Measurements from ENCODE around the gene TIMM17A. TPM values are rescaled to one million over a fixed set of nuclear protein-coding genes. Genes with fewer than 3 reads are reported as not detected.
"Not testable (repeated sequence)": the region's sequence is repeated elsewhere in the genome, so short reads cannot be mapped to it uniquely, and the experiment has no call there.

Gene TIMM17A
- total RNA-seq, 1 donor from 2014 or later: 25.1 TPM

DNA sequence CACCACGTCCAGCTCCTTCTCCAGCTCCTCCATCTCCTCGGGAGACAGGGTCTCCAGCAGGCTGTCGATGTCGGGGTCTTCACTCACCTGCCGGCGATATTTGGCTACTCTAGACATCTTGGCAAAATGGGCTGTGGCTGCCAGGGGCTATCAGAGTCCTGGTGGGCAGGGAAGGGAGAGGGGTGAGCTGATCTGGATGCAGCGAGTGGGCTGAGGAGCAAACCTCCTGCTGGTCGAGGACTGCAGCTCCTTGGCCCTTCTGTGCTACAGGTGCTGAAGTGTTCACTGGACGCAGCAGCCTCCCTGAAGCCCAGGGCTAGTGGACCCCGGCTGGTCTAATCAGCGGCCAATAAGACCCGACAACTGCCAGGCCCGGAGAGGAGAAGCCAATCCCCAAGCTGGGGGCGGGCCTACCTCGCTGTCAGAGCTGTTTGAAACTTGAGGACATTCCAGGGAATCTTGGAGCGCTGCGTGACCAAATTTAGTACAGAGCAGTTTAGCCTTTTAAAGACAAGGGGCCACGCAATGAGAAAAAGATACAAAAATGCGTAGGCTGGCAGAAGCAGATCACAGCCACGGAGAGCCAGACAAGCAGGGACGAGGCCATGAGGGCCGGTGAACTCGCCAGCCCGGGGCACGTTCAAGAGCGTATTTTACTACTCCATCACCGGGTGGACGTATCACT, 8.9 kb upstream of the TIMM17A start, which contains the start of gene LMOD1:
Gene LMOD1, minus strand, starts transcription at position 325 of the 685 bp plus-strand sequence. Its CDS starts 208 bp downstream, at position 117.
- peak within 1 kb of the TSS; percentile 94 to 96 (median 96) for H3K9ac ChIP-seq (ENCODE audit: low read depth in 1 of 3, low read length in 3 of 3)
- H3K9me3 ChIP-seq (ENCODE audit: control insufficient read depth in 3 of 3, low read length in 3 of 3): no peaks in the 10 kb centered on the region
- H3K36me3 ChIP-seq (ENCODE audit: control insufficient read depth in 3 of 3, insufficient read depth in 3 of 3, low read length in 3 of 3): peaks cover 0 to 4% (median 3%) of the 10 kb centered on the region in 3 donors
- H3K27me3 ChIP-seq (ENCODE audit: control insufficient read depth in 3 of 3, insufficient read depth in 3 of 3, low read length in 3 of 3): no peaks in the 10 kb centered on the region
- peaks cover 30 to 58% (median 36%) of the 10 kb centered on the region in 3 donors for H3K4me1 ChIP-seq (ENCODE audit: control insufficient read depth in 3 of 3, insufficient read depth in 3 of 3, low read length in 3 of 3)
- peak within 1 kb of the TSS; percentile 79 for H3K27ac ChIP-seq (ENCODE audit: low read depth, low read length)
- peak within 1 kb of the TSS; percentile 93 to 98 (median 97) for H3K4me3 ChIP-seq (ENCODE audit: low read length in 3 of 3)

DNA sequence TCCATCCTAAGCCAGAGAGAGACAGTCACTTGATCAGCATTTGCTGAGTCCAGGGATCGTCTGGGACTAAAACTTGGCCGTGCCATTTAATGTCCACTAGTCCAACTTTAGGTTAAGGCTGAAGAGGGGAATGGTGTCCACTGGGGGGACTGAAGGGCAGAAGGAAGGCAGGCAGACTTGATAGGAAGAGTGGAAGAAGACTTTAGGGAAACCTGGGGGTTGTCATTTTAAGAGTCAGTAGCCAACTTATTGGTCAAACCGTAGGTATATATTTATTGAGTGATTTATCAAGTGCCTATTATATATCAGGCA, 7.7 kb upstream of the TIMM17A start:
- H3K4me1 ChIP-seq (ENCODE audit: control insufficient read depth in 3 of 3, insufficient read depth in 3 of 3, low read length in 3 of 3): peaks cover 19 to 46% (median 27%) of the 10 kb centered on the region in 3 donors
- peaks cover 0 to 4% (median 3%) of the 10 kb centered on the region in 3 donors for H3K36me3 ChIP-seq (ENCODE audit: control insufficient read depth in 3 of 3, insufficient read depth in 3 of 3, low read length in 3 of 3)
- H3K9me3 ChIP-seq (ENCODE audit: control insufficient read depth in 3 of 3, low read length in 3 of 3): no peaks in the 10 kb centered on the region
- H3K27ac ChIP-seq (ENCODE audit: low read depth, low read length): peak overlapping the region; percentile 79
- peak overlapping the region; percentile 93 to 98 (median 97) for H3K4me3 ChIP-seq (ENCODE audit: low read length in 3 of 3)
- H3K9ac ChIP-seq (ENCODE audit: low read depth in 1 of 3, low read length in 3 of 3): peak overlapping the region in 1 of 3 donors; percentile 94
- H3K27me3 ChIP-seq (ENCODE audit: control insufficient read depth in 3 of 3, insufficient read depth in 3 of 3, low read length in 3 of 3): no peaks in the 10 kb centered on the region

DNA sequence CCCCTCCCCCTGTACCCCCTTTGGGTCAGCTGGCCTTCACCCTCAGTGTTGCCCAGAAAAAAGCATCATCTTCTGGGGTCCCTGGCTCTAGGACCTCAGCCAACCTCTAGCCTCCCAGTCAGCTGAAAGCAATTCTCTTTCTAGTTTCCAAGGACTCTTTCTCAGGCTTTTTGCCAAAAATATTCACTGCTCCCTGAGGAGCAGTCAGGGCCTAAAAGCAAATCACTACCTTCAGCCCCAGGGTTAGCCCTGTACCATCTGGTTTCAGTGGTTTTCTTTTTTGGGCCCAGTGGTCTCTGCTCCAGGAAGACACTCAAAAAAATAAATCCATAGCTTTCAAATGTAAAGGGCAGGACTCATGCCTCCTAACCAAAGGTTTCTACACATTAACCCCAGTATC, 5.8 kb upstream of the TIMM17A start:
- no peaks in the 10 kb centered on the region for H3K36me3 ChIP-seq (ENCODE audit: control insufficient read depth in 3 of 3, insufficient read depth in 3 of 3, low read length in 3 of 3)
- no peak overlapping the region for H3K4me3 ChIP-seq (ENCODE audit: low read length in 3 of 3)
- H3K4me1 ChIP-seq (ENCODE audit: control insufficient read depth in 3 of 3, insufficient read depth in 3 of 3, low read length in 3 of 3): peaks cover 12 to 29% (median 21%) of the 10 kb centered on the region in 3 donors
- peak overlapping the region; percentile 15 for H3K27ac ChIP-seq (ENCODE audit: low read depth, low read length)
- no peaks in the 10 kb centered on the region for H3K27me3 ChIP-seq (ENCODE audit: control insufficient read depth in 3 of 3, insufficient read depth in 3 of 3, low read length in 3 of 3)
- H3K9me3 ChIP-seq (ENCODE audit: control insufficient read depth in 3 of 3, low read length in 3 of 3): no peaks in the 10 kb centered on the region
- H3K9ac ChIP-seq (ENCODE audit: low read depth in 1 of 3, low read length in 3 of 3): no peak overlapping the region

DNA sequence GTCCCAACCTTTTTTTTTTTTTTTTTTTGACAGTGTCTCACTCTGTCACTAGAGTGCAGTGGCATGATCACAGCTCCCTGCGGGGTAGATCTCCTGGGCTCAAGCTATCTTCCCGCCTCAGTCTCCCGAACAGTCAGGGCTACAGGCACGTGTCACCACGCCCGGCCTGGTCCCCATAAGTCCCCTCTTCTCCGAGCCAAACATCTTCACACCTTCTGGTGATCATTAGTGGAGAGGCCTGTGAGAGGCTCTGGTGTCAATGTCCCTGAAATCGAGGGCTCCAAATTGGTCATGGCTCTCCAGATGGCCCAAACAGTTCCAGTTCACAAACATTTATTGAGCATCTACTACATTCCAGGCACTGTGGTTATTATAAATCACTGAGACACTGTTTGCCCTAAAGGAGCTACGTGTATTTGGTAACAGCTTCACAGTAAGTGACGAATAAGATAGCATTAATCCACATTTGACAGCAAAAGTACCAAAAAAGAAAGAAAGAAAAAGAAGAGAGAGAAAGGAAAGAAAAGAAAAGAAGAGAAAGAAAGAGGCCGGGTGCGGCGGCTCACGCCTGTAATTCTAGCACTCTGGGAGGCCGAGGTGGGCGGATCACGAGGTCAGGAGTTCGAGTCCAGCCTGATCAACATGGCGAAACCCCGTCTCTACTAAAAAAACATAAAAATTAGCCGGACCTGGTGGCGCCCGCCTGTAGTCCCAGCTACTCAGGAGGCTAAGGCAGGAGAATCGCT, 867 bp upstream of the TIMM17A start:
- Histone ChIP-seq H3K4me3 (ENCODE audit: low read length in 3 of 3) (peak overlapping the region; percentile 84 to 99 (median 96)), H3K27me3 (ENCODE audit: control insufficient read depth in 3 of 3, insufficient read depth in 3 of 3, low read length in 3 of 3) (no peaks in the 10 kb centered on the region), H3K27ac (ENCODE audit: low read depth, low read length) (peak overlapping the region; percentile 85), H3K36me3 (ENCODE audit: control insufficient read depth in 3 of 3, insufficient read depth in 3 of 3, low read length in 3 of 3) (peaks cover 8 to 19% (median 14%) of the 10 kb centered on the region in 3 donors), H3K9me3 (ENCODE audit: control insufficient read depth in 3 of 3, low read length in 3 of 3) (no peaks in the 10 kb centered on the region), H3K9ac (ENCODE audit: low read depth in 1 of 3, low read length in 3 of 3) (peak overlapping the region; percentile 80 to 98 (median 94)), H3K4me1 (ENCODE audit: control insufficient read depth in 3 of 3, insufficient read depth in 3 of 3, low read length in 3 of 3) (peaks cover 5 to 11% (median 10%) of the 10 kb centered on the region in 3 donors)

DNA sequence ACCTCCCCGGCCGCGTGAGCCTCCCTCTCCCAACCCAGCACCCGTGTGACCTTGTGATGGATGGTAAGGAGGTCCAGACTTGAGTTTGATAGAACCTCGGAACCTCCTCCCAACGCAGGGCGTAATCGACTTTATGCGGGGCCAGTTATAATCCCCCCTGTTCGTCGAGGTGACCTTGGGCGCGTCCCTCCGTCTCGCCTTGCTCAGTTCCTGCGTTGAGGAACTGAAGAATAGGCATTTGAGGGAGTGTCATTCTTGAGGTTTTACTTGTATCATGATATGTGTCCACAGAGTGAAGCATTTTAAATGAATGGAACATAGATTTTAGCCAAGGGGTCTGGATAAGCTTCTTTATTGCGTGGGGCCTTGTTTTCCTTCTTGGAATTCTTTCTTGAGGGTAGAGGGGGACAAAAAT, 433 bp downstream of the TIMM17A start:
- peak overlapping the region; percentile 93 to 98 (median 94) for H3K9ac ChIP-seq (ENCODE audit: low read depth in 1 of 3, low read length in 3 of 3)
- H3K4me3 ChIP-seq (ENCODE audit: low read length in 3 of 3): peak overlapping the region; percentile 84 to 99 (median 96)
- H3K27ac ChIP-seq (ENCODE audit: low read depth, low read length): peak overlapping the region; percentile 85
- no peaks in the 10 kb centered on the region for H3K27me3 ChIP-seq (ENCODE audit: control insufficient read depth in 3 of 3, insufficient read depth in 3 of 3, low read length in 3 of 3)
- no peaks in the 10 kb centered on the region for H3K9me3 ChIP-seq (ENCODE audit: control insufficient read depth in 3 of 3, low read length in 3 of 3)
- peaks cover 12 to 21% (median 19%) of the 10 kb centered on the region in 3 donors for H3K36me3 ChIP-seq (ENCODE audit: control insufficient read depth in 3 of 3, insufficient read depth in 3 of 3, low read length in 3 of 3)
- peaks cover 5 to 10% (median 9%) of the 10 kb centered on the region in 3 donors for H3K4me1 ChIP-seq (ENCODE audit: control insufficient read depth in 3 of 3, insufficient read depth in 3 of 3, low read length in 3 of 3)

DNA sequence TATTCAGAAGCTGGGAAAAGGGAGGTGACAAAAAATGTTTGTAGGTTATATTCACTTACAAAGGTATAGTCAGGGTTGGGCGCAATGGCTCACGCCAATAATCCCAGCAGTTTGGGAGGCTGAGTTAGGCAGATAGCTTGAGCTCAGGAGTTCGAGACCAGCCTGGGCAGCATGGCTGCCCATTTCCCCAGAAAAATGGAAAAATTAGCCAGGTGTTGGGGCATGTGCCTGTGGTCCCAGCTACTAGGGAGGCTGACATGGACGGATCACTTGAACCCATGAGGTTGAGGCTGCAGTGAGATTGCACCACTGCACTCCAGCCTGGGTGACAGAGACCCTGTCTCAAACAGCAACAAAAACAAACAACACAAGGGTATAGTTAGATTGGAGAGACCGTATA, 3.0 kb downstream of the TIMM17A start:
- peaks cover 28 to 35% (median 32%) of the 10 kb centered on the region in 3 donors for H3K36me3 ChIP-seq (ENCODE audit: control insufficient read depth in 3 of 3, insufficient read depth in 3 of 3, low read length in 3 of 3)
- no peak overlapping the region for H3K4me3 ChIP-seq (ENCODE audit: low read length in 3 of 3)
- H3K4me1 ChIP-seq (ENCODE audit: control insufficient read depth in 3 of 3, insufficient read depth in 3 of 3, low read length in 3 of 3): peaks cover 5 to 10% (median 9%) of the 10 kb centered on the region in 3 donors
- H3K9me3 ChIP-seq (ENCODE audit: control insufficient read depth in 3 of 3, low read length in 3 of 3): no peaks in the 10 kb centered on the region
- no peak overlapping the region for H3K9ac ChIP-seq (ENCODE audit: low read depth in 1 of 3, low read length in 3 of 3)
- H3K27me3 ChIP-seq (ENCODE audit: control insufficient read depth in 3 of 3, insufficient read depth in 3 of 3, low read length in 3 of 3): no peaks in the 10 kb centered on the region
- H3K27ac ChIP-seq (ENCODE audit: low read depth, low read length): no peak overlapping the region

DNA sequence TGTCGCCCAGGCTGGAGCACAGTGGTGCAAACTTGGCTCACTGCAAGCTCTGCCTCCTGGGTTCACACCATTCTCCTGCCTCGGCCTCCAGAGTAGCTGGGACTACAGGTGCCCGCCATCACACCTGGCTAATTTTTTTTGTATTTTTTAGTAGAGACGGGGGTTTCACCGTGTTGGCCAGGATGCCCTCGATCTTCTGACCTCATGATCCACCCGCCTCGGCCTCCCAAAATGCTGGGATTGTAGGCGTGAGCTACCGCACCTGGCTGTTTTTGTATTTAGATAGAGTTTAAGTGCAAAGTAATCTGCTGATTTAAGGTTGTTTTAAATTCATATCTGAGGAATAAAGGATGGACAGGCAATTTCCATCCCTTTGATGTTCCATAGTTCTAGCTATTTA, 7.1 kb downstream of the TIMM17A start:
- H3K9me3 ChIP-seq (ENCODE audit: control insufficient read depth in 3 of 3, low read length in 3 of 3); H3K4me3 ChIP-seq (ENCODE audit: low read length in 3 of 3); H3K4me1 ChIP-seq (ENCODE audit: control insufficient read depth in 3 of 3, insufficient read depth in 3 of 3, low read length in 3 of 3); H3K27me3 ChIP-seq (ENCODE audit: control insufficient read depth in 3 of 3, insufficient read depth in 3 of 3, low read length in 3 of 3); H3K9ac ChIP-seq (ENCODE audit: low read depth in 1 of 3, low read length in 3 of 3); H3K27ac ChIP-seq (ENCODE audit: low read depth, low read length): not testable (repeated sequence)
- peaks cover 46 to 53% (median 51%) of the 10 kb centered on the region in 3 donors for H3K36me3 ChIP-seq (ENCODE audit: control insufficient read depth in 3 of 3, insufficient read depth in 3 of 3, low read length in 3 of 3)

DNA sequence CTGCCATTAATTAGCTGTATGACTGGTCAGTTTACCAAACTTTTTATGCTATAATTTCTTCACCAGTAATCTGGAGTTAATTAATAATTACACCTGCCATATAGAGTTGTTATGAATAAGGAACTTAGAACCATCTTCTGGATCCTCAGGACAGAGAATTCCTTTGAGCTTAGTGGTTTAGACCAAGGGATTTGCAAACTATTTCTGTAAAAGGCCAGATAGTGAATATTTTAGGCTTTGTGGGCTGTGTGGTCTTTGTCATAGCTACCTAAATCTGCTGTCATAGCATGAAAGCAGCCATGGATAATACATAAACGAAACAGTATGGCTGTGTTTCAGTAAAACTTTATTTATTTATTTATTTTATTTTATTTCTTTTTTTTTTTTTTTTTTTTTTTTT, 9.0 kb downstream of the TIMM17A start:
- H3K36me3 ChIP-seq (ENCODE audit: control insufficient read depth in 3 of 3, insufficient read depth in 3 of 3, low read length in 3 of 3): peaks cover 38 to 46% (median 46%) of the 10 kb centered on the region in 3 donors
- no peaks in the 10 kb centered on the region for H3K9me3 ChIP-seq (ENCODE audit: control insufficient read depth in 3 of 3, low read length in 3 of 3)
- H3K9ac ChIP-seq (ENCODE audit: low read depth in 1 of 3, low read length in 3 of 3): no peak overlapping the region
- H3K27me3 ChIP-seq (ENCODE audit: control insufficient read depth in 3 of 3, insufficient read depth in 3 of 3, low read length in 3 of 3): no peaks in the 10 kb centered on the region
- no peaks in the 10 kb centered on the region for H3K4me1 ChIP-seq (ENCODE audit: control insufficient read depth in 3 of 3, insufficient read depth in 3 of 3, low read length in 3 of 3)
- no peak overlapping the region for H3K4me3 ChIP-seq (ENCODE audit: low read length in 3 of 3)
- no peak overlapping the region for H3K27ac ChIP-seq (ENCODE audit: low read depth, low read length)

DNA sequence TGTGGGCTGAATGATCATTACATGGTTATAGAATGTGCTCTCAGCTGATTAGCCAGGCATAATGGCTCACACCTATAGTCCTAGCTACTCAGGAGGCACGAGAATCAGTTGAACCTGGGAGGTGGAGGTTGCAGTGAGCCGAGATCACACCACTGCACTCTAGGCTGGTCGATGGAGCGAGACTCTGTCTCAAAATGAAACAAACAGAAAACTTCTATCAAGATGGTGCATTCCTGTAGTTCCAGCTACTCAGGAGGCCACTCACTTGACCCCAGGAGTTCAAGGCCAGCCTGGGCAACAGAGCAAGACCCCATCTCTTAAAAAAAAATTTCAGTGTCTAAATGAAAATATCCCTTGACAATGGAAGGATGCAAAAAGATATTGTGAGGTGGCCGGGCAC, 10.9 kb downstream of the TIMM17A start:
- Histone ChIP-seq H3K9ac (ENCODE audit: low read depth in 1 of 3, low read length in 3 of 3) (no peak overlapping the region), H3K4me3 (ENCODE audit: low read length in 3 of 3) (no peak overlapping the region), H3K4me1 (ENCODE audit: control insufficient read depth in 3 of 3, insufficient read depth in 3 of 3, low read length in 3 of 3) (no peaks in the 10 kb centered on the region), H3K27ac (ENCODE audit: low read depth, low read length) (no peak overlapping the region), H3K36me3 (ENCODE audit: control insufficient read depth in 3 of 3, insufficient read depth in 3 of 3, low read length in 3 of 3) (peaks cover 48 to 60% (median 53%) of the 10 kb centered on the region in 3 donors), H3K9me3 (ENCODE audit: control insufficient read depth in 3 of 3, low read length in 3 of 3) (no peaks in the 10 kb centered on the region), H3K27me3 (ENCODE audit: control insufficient read depth in 3 of 3, insufficient read depth in 3 of 3, low read length in 3 of 3) (no peaks in the 10 kb centered on the region)

Data from skeletal muscle tissue (tissue), 4 donors.